ENCODE results near the gene FRMD4A.

- TF ChIP-seq CTCF (IDR thresholded peaks at IDR 0.05; ENCODE audit: borderline replicate concordance, extremely low read depth, low read length, poor library complexity, severe bottlenecking) (no peak), EZH2 (IDR thresholded peaks at IDR 0.05; ENCODE audit: borderline replicate concordance, low read depth, low read length, severe bottlenecking) (no peak)
These were observed 202.2 kb downstream of the FRMD4A start for GRCh38 chr10:14128519-14128918.
